SK-N-SH (cell line): ENCODE data around the gene RAB40C.
A peak's percentile ranks its signal among the peaks of the same experiment; 100 is the strongest.

Source experiments
- CTCF ChIP-seq: fragments of 200-600 bp; sonication (generic); IDR thresholded peaks from 2 replicates; pipeline ENCODE4 v1.6.1; 2017; ENCODE audit warnings: antibody characterized with exemption, mild to moderate bottlenecking, moderate library complexity
- JUND ChIP-seq: IDR thresholded peaks from 2 replicates; pipeline ENCODE4 v1.4.0; 2012
- NFIC ChIP-seq: IDR thresholded peaks from 2 replicates; pipeline ENCODE4 v1.4.0; 2012; ENCODE audit warnings: borderline replicate concordance
- PBX3 ChIP-seq: IDR thresholded peaks from 2 replicates; pipeline ENCODE4; 2012
- POLR2AphosphoS5 ChIP-seq: IDR thresholded peaks from 2 replicates; pipeline ENCODE4 v1.6.1; 2012; ENCODE audit warnings: low read depth, low read length
- RAD21 ChIP-seq: IDR thresholded peaks from 2 replicates; pipeline ENCODE4 v1.6.1; 2012; ENCODE audit warnings: mild to moderate bottlenecking, low read length
- TCF12 ChIP-seq: IDR thresholded peaks from 2 replicates; pipeline ENCODE4 v1.4.0; 2012

GRCh38 chr16:585351-585750, 4.5 kb upstream of the RAB40C start:
- TF ChIP-seq CTCF, result no peak; the same call in 1 of the 2 replicates
- peak; percentile 31 for TF ChIP-seq RAD21
- TF ChIP-seq POLR2AphosphoS5, result 0 out of 2 replicates have a peak, but pooled peaks have one; percentile 19
- no peak for TF ChIP-seq JUND
- TF ChIP-seq PBX3, result no peak
- TF ChIP-seq NFIC, result no peak
- no peak for TF ChIP-seq TCF12
